HepG2 (cell line): ENCODE measurements around the gene CLUH. TPM values are rescaled to one million over a fixed set of nuclear protein-coding genes. Genes with fewer than 3 reads are reported as not detected.

Source experiments
- NFKBIZ ChIP-seq: IDR thresholded peaks from 2 replicates; pipeline ENCODE4 v1.6.1; 2018; ENCODE audit warnings: missing genetic modification reagents, missing compliant biosample characterization
- NKX3-1 ChIP-seq: sonication (generic); formaldehyde crosslinking; IDR thresholded peaks from 2 replicates; pipeline ENCODE4 v1.5.0; 2020; ENCODE audit warnings: missing genetic modification reagents
- SP2 ChIP-seq: sonication (generic); formaldehyde crosslinking; IDR thresholded peaks from 2 replicates; pipeline ENCODE4 v1.5.1; 2020; ENCODE audit warnings: mild to moderate bottlenecking, missing genetic modification reagents
- SRSF9 ChIP-seq: fragments of 200-400 bp; formaldehyde crosslinking; IDR thresholded peaks from 2 replicates; pipeline ENCODE4 v1.6.1; 2018; ENCODE audit warnings: borderline replicate concordance, mild to moderate bottlenecking, low read depth, low read length; ENCODE audit not compliant: insufficient read depth, poor library complexity, severe bottlenecking
- XBP1 ChIP-seq: sonication (generic); formaldehyde crosslinking; IDR thresholded peaks from 2 replicates; pipeline ENCODE4 v1.5.0; 2020; ENCODE audit warnings: missing genetic modification reagents
- ZNF296 ChIP-seq: sonication (generic); formaldehyde crosslinking; conservative IDR thresholded peaks from 2 replicates; pipeline ENCODE4 v1.5.0; 2020; ENCODE audit warnings: mild to moderate bottlenecking, missing genetic modification reagents
- ZNF326 ChIP-seq: sonication (generic); formaldehyde crosslinking; IDR thresholded peaks from 2 replicates; pipeline ENCODE4 v1.4.0; 2020; ENCODE audit warnings: missing genetic modification reagents, borderline replicate concordance
- ZNF629 ChIP-seq: sonication (generic); formaldehyde crosslinking; conservative IDR thresholded peaks from 2 replicates; pipeline ENCODE4 v1.5.0; 2020; ENCODE audit warnings: missing genetic modification reagents
- ZSCAN21 ChIP-seq: sonication (generic); formaldehyde crosslinking; IDR thresholded peaks from 2 replicates; pipeline ENCODE4 v1.8.0; 2022; ENCODE audit warnings: mild to moderate bottlenecking, missing genetic modification reagents, moderate library complexity, borderline replicate concordance
- ZSCAN25 ChIP-seq: sonication (generic); formaldehyde crosslinking; IDR thresholded peaks from 2 replicates; pipeline ENCODE4 v1.8.0; 2022; ENCODE audit warnings: mild to moderate bottlenecking, missing genetic modification reagents
- ZSCAN31 ChIP-seq: sonication (generic); formaldehyde crosslinking; IDR thresholded peaks from 2 replicates; pipeline ENCODE4 v1.5.0; 2020; ENCODE audit warnings: low read depth, mild to moderate bottlenecking, missing genetic modification reagents
- polyA plus RNA-seq, 8 experiments: library from polyadenylated mRNA; depleted of rRNA in 3 of 8; stranded (reverse) in 7 of 8; unstranded in 1 of 8; fragments of >200 nt; fragmentation: Illumina TruSeq in 4 of 8; extraction: Trizol in 4 of 8; gene quantifications; 2 replicates each; pipeline versions ENCODE4 v1.2.1 to v1.2.3, GENCODE V29; 2011 to 2016; ENCODE audit warnings: low read depth in 4 of 8, missing spikeins in 1 of 8, mixed read lengths in 1 of 8; ENCODE audit not compliant: insufficient read depth in 1 of 8
- total RNA-seq, 5 experiments: library from RNA; depleted of rRNA; stranded (reverse); fragments of >200 nt; fragmentation: Illumina TruSeq; extraction: Trizol; gene quantifications; 2 replicates each; pipeline ENCODE4 v1.2.3, GENCODE V29; 2016; ENCODE audit warnings: low read depth in 1 of 5
- TF ChIP-seq, protein P1 (sequence below), 2 experiments: sonication (generic) in 1 of 2; formaldehyde crosslinking in 1 of 2; IDR thresholded peaks; 2 replicates each; pipeline versions ENCODE4 v1.6.1 to v1.9.0; 2014 to 2022; ENCODE audit warnings: antibody characterized with exemption in 1 of 2, borderline replicate concordance in 1 of 2, inconsistent platforms in 1 of 2, low read depth in 1 of 2, missing genetic modification reagents in 1 of 2
- TF ChIP-seq, protein P2 (sequence below): sonication (generic); formaldehyde crosslinking; IDR thresholded peaks from 2 replicates; pipeline ENCODE4 v1.9.0; 2021; ENCODE audit warnings: missing genetic modification reagents, mild to moderate bottlenecking, borderline replicate concordance
- TF ChIP-seq, protein P3 (sequence below): fragments of 450-650 bp; IDR thresholded peaks from 2 replicates; pipeline ENCODE4 v1.6.1; 2016
- TF ChIP-seq, protein P4 (sequence below): sonication (generic); formaldehyde crosslinking; IDR thresholded peaks from 2 replicates; pipeline ENCODE4 v1.5.1; 2020; ENCODE audit warnings: mild to moderate bottlenecking, missing genetic modification reagents, moderate library complexity

CLUH gene
- total and polyA plus RNA-seq, 2 of the 13 experiments (the other 11 are each of a cell fraction or from before 2014, with no cell fraction given) = 30.9 to 60.5 TPM

DNA sequence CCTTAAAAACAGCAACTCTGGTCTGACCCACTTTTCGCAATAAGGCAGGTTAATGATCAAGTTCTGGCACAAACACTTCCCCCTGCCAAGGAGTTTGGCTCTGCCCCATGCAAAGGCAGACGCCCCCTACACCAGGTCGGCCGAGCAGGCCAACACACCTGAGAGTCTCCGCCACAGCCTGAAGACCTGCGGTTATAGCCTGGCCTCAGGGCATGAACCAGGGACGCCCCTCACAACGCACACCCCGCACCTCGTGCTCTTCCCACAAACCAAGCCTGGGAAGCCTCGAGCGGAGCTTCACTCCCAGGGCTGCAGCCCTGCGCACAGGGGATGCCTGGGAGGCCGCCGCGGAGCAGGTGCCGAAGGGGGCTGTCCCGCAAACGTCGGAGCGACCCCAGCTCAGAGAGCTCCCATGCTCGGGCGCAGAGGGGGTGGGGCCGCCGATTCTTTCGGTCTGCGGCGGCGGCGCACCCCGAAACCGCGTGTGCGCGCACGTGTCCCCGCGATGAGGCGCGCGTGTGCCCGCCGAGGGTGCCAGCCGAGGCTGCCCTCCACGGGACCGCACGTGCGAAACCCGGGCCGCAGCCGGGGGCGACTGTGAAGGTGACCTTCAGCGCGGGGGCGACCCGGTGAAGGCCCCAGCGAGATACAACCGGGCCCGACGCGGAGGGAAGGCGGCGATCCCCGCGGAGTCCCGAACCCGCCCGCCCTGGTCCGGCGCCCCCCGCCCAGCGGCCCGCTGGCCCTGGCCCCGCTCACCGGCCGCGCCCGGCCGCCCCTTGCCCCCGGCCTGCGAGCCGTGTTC, 559 bp downstream of the CLUH start (continued):
- TF ChIP-seq, protein P1, sequence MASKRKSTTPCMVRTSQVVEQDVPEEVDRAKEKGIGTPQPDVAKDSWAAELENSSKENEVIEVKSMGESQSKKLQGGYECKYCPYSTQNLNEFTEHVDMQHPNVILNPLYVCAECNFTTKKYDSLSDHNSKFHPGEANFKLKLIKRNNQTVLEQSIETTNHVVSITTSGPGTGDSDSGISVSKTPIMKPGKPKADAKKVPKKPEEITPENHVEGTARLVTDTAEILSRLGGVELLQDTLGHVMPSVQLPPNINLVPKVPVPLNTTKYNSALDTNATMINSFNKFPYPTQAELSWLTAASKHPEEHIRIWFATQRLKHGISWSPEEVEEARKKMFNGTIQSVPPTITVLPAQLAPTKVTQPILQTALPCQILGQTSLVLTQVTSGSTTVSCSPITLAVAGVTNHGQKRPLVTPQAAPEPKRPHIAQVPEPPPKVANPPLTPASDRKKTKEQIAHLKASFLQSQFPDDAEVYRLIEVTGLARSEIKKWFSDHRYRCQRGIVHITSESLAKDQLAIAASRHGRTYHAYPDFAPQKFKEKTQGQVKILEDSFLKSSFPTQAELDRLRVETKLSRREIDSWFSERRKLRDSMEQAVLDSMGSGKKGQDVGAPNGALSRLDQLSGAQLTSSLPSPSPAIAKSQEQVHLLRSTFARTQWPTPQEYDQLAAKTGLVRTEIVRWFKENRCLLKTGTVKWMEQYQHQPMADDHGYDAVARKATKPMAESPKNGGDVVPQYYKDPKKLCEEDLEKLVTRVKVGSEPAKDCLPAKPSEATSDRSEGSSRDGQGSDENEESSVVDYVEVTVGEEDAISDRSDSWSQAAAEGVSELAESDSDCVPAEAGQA (IDR thresholded peaks at IDR 0.05; ENCODE audit: low read depth) = no peak
- TF ChIP-seq, protein P1 (CRISPR knock-in tag; IDR thresholded peaks at IDR 0.05; ENCODE audit: borderline replicate concordance) = no peak
- TF ChIP-seq, protein P2, sequence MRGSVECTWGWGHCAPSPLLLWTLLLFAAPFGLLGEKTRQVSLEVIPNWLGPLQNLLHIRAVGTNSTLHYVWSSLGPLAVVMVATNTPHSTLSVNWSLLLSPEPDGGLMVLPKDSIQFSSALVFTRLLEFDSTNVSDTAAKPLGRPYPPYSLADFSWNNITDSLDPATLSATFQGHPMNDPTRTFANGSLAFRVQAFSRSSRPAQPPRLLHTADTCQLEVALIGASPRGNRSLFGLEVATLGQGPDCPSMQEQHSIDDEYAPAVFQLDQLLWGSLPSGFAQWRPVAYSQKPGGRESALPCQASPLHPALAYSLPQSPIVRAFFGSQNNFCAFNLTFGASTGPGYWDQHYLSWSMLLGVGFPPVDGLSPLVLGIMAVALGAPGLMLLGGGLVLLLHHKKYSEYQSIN (CRISPR knock-in tag) = no peak
- TF ChIP-seq NKX3-1 (CRISPR knock-in tag) = 0 out of 2 replicates have a peak, but pooled peaks have one; percentile 62
- TF ChIP-seq ZNF296 (CRISPR knock-in tag) = no peak
- TF ChIP-seq, protein P3, sequence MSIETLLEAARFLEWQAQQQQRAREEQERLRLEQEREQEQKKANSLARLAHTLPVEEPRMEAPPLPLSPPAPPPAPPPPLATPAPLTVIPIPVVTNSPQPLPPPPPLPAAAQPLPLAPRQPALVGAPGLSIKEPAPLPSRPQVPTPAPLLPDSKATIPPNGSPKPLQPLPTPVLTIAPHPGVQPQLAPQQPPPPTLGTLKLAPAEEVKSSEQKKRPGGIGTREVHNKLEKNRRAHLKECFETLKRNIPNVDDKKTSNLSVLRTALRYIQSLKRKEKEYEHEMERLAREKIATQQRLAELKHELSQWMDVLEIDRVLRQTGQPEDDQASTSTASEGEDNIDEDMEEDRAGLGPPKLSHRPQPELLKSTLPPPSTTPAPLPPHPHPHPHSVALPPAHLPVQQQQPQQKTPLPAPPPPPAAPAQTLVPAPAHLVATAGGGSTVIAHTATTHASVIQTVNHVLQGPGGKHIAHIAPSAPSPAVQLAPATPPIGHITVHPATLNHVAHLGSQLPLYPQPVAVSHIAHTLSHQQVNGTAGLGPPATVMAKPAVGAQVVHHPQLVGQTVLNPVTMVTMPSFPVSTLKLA = peak; percentile 30; the same call in 1 of the 2 replicates
- TF ChIP-seq ZSCAN31 (CRISPR knock-in tag) = no peak
- no peak for TF ChIP-seq SP2 (CRISPR knock-in tag)
- no peak for TF ChIP-seq ZNF629
- TF ChIP-seq, protein P4, sequence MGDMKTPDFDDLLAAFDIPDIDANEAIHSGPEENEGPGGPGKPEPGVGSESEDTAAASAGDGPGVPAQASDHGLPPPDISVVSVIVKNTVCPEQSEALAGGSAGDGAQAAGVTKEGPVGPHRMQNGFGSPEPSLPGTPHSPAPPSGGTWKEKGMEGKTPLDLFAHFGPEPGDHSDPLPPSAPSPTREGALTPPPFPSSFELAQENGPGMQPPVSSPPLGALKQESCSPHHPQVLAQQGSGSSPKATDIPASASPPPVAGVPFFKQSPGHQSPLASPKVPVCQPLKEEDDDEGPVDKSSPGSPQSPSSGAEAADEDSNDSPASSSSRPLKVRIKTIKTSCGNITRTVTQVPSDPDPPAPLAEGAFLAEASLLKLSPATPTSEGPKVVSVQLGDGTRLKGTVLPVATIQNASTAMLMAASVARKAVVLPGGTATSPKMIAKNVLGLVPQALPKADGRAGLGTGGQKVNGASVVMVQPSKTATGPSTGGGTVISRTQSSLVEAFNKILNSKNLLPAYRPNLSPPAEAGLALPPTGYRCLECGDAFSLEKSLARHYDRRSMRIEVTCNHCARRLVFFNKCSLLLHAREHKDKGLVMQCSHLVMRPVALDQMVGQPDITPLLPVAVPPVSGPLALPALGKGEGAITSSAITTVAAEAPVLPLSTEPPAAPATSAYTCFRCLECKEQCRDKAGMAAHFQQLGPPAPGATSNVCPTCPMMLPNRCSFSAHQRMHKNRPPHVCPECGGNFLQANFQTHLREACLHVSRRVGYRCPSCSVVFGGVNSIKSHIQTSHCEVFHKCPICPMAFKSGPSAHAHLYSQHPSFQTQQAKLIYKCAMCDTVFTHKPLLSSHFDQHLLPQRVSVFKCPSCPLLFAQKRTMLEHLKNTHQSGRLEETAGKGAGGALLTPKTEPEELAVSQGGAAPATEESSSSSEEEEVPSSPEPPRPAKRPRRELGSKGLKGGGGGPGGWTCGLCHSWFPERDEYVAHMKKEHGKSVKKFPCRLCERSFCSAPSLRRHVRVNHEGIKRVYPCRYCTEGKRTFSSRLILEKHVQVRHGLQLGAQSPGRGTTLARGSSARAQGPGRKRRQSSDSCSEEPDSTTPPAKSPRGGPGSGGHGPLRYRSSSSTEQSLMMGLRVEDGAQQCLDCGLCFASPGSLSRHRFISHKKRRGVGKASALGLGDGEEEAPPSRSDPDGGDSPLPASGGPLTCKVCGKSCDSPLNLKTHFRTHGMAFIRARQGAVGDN (CRISPR knock-in tag) = peak; percentile 59
- no peak for TF ChIP-seq XBP1 (CRISPR knock-in tag)
- TF ChIP-seq NFKBIZ (CRISPR knock-in tag) = peak; percentile 44; the same call in 1 of the 2 replicates
- TF ChIP-seq ZNF326 (CRISPR knock-in tag) = no peak
- no peak for TF ChIP-seq SRSF9
- no peak for TF ChIP-seq ZSCAN21 (CRISPR knock-in tag)
- TF ChIP-seq ZSCAN25 (CRISPR knock-in tag) = peak; percentile 57; the same call in 1 of the 2 replicates
